ENCODE data around the gene C2CD4D. TPM values are rescaled to one million over a fixed set of nuclear protein-coding genes. Genes with fewer than 3 reads are reported as not detected.

The C2CD4D gene
- total RNA-seq, 1 donor from 2014 or later, result 0.16 TPM

GRCh38 chr1:151807766-151808165 is 31.9 kb downstream of the C2CD4D start:
- H3K9me3 Mint-ChIP-seq (ENCODE audit: unreplicated experiment), result no peaks in the 10 kb centered on the region
- peaks cover 11% of the 10 kb centered on the region for H3K4me1 Mint-ChIP-seq (ENCODE audit: low read depth, unreplicated experiment)
- H3K9me3 ChIP-seq (ENCODE audit: insufficient read depth, low read depth, low read length), result no peaks in the 10 kb centered on the region
- H3K27me3 ChIP-seq (ENCODE audit: insufficient read depth, low read length), result peaks cover 63% of the 10 kb centered on the region
- H3K9ac ChIP-seq (ENCODE audit: low read length), result no peak overlapping the region
- H3K27ac Mint-ChIP-seq (ENCODE audit: unreplicated experiment), result no peak overlapping the region
- no peak overlapping the region for H3K4me3 ChIP-seq (ENCODE audit: insufficient read depth, low read depth, low read length)
- peaks cover 4% of the 10 kb centered on the region for H3K36me3 Mint-ChIP-seq (ENCODE audit: low read depth, unreplicated experiment)
- H3K27me3 Mint-ChIP-seq (ENCODE audit: low read depth, unreplicated experiment), result peaks cover 57% of the 10 kb centered on the region
- H4K20me1 ChIP-seq (ENCODE audit: insufficient read depth, low read length), result no peaks in the 10 kb centered on the region
- no peak overlapping the region for H3K4me3 Mint-ChIP-seq (ENCODE audit: unreplicated experiment)
- no peaks in the 10 kb centered on the region for H3K4me1 ChIP-seq (ENCODE audit: insufficient read depth, low read length)
- no peaks in the 10 kb centered on the region for H3K36me3 ChIP-seq (ENCODE audit: insufficient read depth, low read length)
- FAIRE-seq, result no peak
- H2AFZ ChIP-seq (ENCODE audit: low read depth, low read length), result no peak overlapping the region
- H3K4me2 ChIP-seq (ENCODE audit: low read length), result no peak overlapping the region
- no peak for TF ChIP-seq EZH2 (IDR thresholded peaks at IDR 0.05; ENCODE audit: insufficient read depth, low read length)
- TF ChIP-seq, protein P1, sequence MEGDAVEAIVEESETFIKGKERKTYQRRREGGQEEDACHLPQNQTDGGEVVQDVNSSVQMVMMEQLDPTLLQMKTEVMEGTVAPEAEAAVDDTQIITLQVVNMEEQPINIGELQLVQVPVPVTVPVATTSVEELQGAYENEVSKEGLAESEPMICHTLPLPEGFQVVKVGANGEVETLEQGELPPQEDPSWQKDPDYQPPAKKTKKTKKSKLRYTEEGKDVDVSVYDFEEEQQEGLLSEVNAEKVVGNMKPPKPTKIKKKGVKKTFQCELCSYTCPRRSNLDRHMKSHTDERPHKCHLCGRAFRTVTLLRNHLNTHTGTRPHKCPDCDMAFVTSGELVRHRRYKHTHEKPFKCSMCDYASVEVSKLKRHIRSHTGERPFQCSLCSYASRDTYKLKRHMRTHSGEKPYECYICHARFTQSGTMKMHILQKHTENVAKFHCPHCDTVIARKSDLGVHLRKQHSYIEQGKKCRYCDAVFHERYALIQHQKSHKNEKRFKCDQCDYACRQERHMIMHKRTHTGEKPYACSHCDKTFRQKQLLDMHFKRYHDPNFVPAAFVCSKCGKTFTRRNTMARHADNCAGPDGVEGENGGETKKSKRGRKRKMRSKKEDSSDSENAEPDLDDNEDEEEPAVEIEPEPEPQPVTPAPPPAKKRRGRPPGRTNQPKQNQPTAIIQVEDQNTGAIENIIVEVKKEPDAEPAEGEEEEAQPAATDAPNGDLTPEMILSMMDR (IDR thresholded peaks at IDR 0.05; ENCODE audit: insufficient read depth, low read depth, low read length), result no peak
- H3K79me2 ChIP-seq (ENCODE audit: insufficient read depth, low read length), result no peaks in the 10 kb centered on the region
- H3K27ac ChIP-seq (ENCODE audit: low read depth, low read length), result no peak overlapping the region
- no peak for DNase-seq (ENCODE audit: low read depth)

GRCh38 chr1:151807131-151807530 is 32.5 kb downstream of the C2CD4D start:
- Histone ChIP-seq H3K79me2 (ENCODE audit: insufficient read depth, low read length) (no peaks in the 10 kb centered on the region), H3K4me3 (ENCODE audit: insufficient read depth, low read depth, low read length) (no peak overlapping the region), H3K27ac (ENCODE audit: low read depth, low read length) (no peak overlapping the region), H4K20me1 (ENCODE audit: insufficient read depth, low read length) (no peaks in the 10 kb centered on the region), H3K9ac (ENCODE audit: low read length) (no peak overlapping the region), H3K9me3 (ENCODE audit: insufficient read depth, low read depth, low read length) (no peaks in the 10 kb centered on the region), H3K4me1 (ENCODE audit: insufficient read depth, low read length) (no peaks in the 10 kb centered on the region), H3K27me3 (ENCODE audit: insufficient read depth, low read length) (peaks cover 66% of the 10 kb centered on the region), H2AFZ (ENCODE audit: low read depth, low read length) (no peak overlapping the region), H3K4me2 (ENCODE audit: low read length) (no peak overlapping the region), H3K36me3 (ENCODE audit: insufficient read depth, low read length) (no peaks in the 10 kb centered on the region)
- Mint-ChIP-seq H3K36me3 (ENCODE audit: low read depth, unreplicated experiment) (peaks cover 4% of the 10 kb centered on the region), H3K27ac (ENCODE audit: unreplicated experiment) (no peak overlapping the region), H3K4me3 (ENCODE audit: unreplicated experiment) (no peak overlapping the region), H3K4me1 (ENCODE audit: low read depth, unreplicated experiment) (peaks cover 11% of the 10 kb centered on the region), H3K27me3 (ENCODE audit: low read depth, unreplicated experiment) (peaks cover 52% of the 10 kb centered on the region), H3K9me3 (ENCODE audit: unreplicated experiment) (no peaks in the 10 kb centered on the region)
- TF ChIP-seq, protein P1 (IDR thresholded peaks at IDR 0.05; ENCODE audit: insufficient read depth, low read depth, low read length), result no peak
- TF ChIP-seq EZH2 (IDR thresholded peaks at IDR 0.05; ENCODE audit: insufficient read depth, low read length), result no peak
- FAIRE-seq (no peak), DNase-seq (ENCODE audit: low read depth) (no peak)

DNA sequence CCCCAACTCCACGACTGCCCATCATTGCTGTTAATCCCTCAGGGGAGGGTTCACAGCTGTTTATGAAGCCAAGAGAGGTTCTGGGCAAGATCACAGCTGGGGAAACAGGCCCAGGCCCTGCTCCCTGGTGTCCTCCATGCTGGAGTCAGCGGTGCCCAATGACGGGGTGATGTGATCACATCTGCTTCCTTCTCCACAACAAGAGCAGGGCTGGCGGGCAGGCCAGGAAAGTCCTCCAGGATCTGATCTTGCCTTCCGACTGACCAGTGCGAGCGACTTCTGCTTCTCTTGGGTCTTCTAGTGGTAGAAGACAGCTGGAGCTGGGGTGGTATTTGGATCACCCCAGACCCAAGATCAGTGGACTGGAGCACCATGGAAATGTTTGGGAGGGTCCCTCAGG is 33.5 kb downstream of the C2CD4D start:
- no peaks in the 10 kb centered on the region for H4K20me1 ChIP-seq (ENCODE audit: insufficient read depth, low read length)
- no peaks in the 10 kb centered on the region for H3K4me1 ChIP-seq (ENCODE audit: insufficient read depth, low read length)
- no peak overlapping the region for H3K4me3 ChIP-seq (ENCODE audit: insufficient read depth, low read depth, low read length)
- Mint-ChIP-seq H3K9me3 (ENCODE audit: unreplicated experiment) (no peaks in the 10 kb centered on the region), H3K4me1 (ENCODE audit: low read depth, unreplicated experiment) (peaks cover 9% of the 10 kb centered on the region), H3K4me3 (ENCODE audit: unreplicated experiment) (no peak overlapping the region), H3K27me3 (ENCODE audit: low read depth, unreplicated experiment) (peaks cover 52% of the 10 kb centered on the region), H3K27ac (ENCODE audit: unreplicated experiment) (no peak overlapping the region), H3K36me3 (ENCODE audit: low read depth, unreplicated experiment) (peaks cover 4% of the 10 kb centered on the region)
- no peaks in the 10 kb centered on the region for H3K36me3 ChIP-seq (ENCODE audit: insufficient read depth, low read length)
- TF ChIP-seq EZH2 (IDR thresholded peaks at IDR 0.05; ENCODE audit: insufficient read depth, low read length), result no peak
- TF ChIP-seq, protein P1 (IDR thresholded peaks at IDR 0.05; ENCODE audit: insufficient read depth, low read depth, low read length), result no peak
- no peak for FAIRE-seq
- no peak overlapping the region for H2AFZ ChIP-seq (ENCODE audit: low read depth, low read length)
- no peak overlapping the region for H3K4me2 ChIP-seq (ENCODE audit: low read length)
- H3K9ac ChIP-seq (ENCODE audit: low read length), result no peak overlapping the region
- DNase-seq (ENCODE audit: low read depth), result no peak
- no peaks in the 10 kb centered on the region for H3K9me3 ChIP-seq (ENCODE audit: insufficient read depth, low read depth, low read length)
- H3K79me2 ChIP-seq (ENCODE audit: insufficient read depth, low read length), result no peaks in the 10 kb centered on the region
- no peak overlapping the region for H3K27ac ChIP-seq (ENCODE audit: low read depth, low read length)
- H3K27me3 ChIP-seq (ENCODE audit: insufficient read depth, low read length), result peaks cover 66% of the 10 kb centered on the region
